Stimulated activated CD8-positive, alpha-beta memory T cell treated with anti-CD3 and anti-CD28 coated beads, Interleukin-15, amount 100 ng/mL, for 48 hours (primary cell): ENCODE data around the gene DLK1.

ENCODE experiments used
- DNase-seq, 2 donors: peaks; one replicate each; pipeline ENCODE4 v3.0.0-alpha.2; 2020; ENCODE audit warnings: low read depth in 2 of 2

DLK1 gene

DNA sequence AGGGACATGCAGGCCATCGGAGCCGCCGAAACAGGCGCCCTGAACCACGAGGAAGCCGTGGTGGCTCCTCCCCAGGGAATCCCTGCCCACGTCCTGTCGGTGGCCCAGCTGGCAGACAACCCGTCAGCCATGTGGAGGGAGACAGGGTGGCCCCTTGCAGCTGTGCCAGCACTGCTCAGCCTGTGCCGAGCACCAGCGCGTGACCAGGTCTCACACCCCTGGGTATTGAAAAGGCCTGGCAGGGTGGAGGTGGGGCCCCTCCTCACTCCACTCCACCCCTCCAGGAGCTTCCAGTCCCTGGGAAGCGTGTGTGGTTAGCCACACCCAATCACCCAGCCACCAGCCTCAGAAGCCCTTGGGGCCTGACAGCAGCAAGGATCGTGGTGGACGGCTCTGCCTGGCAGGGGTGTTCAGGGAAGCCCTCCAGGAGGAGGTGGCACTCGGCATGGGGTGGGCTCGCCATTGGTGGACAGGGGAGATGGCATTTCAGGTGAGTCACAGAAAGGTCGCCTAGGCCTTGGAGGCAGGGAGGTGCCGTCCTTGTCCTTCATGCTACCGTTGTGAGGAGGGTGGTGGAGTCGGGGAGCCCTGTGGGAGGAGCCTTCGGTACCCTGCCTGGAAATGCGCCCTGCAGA is 12.3 kb upstream of the DLK1 start:
- no peak for DNase-seq

DNA sequence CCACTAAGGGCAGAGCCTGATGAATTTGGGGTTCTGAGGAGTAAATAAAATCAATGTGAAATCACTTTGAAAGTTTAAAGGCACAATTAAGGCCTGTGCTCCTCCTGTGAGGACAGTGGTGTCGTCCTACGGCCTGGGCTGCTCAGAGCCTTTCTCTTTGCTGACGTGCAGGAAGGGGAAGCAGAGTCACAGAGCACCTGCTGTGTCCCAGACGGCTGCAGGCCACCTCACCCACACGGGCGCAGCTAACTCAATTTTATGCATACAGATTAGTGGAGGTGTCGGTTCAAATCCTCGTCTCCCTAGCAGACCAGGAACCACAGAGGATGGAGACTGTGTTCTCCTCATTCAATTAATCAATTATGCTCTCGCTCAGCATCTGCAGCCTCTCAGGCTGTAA is 11.4 kb upstream of the DLK1 start:
- no peak for DNase-seq

DNA sequence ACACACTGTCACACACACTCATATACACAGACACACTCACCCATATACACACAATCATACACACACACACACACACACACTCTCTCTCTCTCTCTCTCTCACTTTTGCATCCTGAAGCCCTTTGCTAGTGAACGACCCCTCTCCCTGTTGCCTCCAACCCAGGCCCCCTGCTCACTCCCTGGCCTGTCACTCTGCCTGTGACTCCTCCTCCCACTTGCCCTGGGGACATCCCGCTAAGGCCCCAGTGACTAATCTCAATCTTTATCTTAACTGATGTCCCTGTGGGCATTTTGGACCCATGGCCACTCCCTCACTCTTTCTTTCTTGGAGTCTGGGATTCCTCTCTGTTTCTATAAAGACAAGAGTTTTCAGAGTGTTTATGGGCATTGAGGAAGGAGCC is 10.9 kb upstream of the DLK1 start:
- no peak for DNase-seq

DNA sequence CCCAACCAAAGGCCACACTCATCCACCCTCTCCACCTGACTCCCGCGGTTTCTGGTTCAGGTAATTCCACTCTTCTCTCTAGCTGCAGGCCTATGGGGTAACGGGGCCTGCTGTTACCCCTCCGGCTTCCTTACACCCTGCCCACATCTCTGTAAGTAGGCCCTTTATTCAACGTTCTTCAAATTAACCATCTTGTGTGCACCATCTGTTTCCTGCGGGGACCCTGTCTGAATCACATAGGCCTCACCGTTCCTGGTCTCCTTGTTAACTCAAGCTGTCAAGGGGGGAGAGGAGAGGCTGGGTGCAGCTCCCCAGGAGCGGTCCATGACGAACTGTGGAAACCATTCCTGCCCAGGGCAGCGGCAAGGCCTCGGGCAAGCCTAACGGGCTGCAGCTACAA is 9.3 kb upstream of the DLK1 start:
- no peak for DNase-seq

DNA sequence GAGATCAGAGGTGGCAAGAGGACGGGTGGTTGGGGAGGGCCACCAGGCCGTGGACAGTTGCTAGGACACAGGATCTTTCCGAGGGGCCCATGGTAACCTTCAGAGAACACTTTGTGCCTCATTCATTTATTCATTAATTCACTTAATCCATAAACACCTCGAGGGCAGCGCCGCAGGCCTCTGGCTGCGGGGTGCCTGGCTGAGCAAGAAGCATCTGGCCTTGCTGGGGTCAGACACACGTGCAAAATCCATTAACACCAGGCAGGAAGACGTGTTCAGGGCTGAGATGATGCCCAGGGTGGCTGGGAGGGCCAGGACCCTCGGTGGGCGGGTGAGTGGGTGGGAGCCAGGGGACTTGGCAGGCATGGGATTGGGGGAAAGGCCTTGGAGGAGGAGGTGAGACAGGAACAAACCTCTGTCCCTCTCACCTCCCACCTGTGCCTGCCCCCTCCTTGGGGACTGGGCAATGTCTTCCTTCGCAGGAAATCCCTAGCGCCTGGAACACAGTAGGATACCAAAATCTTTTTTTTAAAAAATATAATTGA is 6.6 kb upstream of the DLK1 start:
- DNase-seq, result no peak

DNA sequence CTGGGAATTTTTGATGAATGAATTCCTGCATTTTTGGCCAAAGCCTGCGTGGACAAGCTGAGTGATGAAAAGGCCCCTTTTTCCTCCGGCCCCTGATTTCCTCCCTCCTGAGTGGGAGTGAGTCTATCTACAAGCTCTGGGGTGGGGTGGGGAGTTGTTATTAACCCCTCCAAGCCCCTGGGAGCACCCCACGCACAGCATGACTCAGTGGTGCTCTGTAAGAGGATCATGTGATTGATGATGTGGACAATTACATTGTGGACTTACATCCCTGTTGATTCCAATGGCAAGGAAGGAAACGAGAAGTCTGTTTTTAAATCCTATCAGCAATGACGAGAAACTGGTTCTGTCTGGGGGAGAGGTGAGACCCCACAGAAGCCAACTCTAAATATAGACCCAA is 5.1 kb upstream of the DLK1 start:
- DNase-seq, result no peak

DNA sequence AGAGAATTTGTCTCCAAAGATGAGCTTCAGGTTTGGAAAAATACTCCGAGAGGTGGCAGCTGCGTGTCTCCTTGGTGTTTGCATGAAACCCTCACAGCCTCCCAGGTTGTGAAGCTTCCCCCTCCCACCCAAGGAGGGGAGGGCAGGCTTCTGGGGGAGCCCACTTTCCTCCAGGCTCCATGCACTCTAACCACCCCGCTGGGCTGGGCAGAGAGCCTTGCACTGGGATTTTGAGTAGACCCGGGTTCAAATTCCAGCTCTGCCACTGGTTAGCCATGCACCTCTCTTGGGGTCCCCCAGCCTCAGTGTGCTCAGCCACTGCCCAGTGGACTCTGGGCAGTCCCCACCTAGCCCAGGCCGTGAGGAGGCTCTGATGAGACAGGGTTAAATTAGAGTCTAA is 4.3 kb upstream of the DLK1 start:
- no peak for DNase-seq

DNA sequence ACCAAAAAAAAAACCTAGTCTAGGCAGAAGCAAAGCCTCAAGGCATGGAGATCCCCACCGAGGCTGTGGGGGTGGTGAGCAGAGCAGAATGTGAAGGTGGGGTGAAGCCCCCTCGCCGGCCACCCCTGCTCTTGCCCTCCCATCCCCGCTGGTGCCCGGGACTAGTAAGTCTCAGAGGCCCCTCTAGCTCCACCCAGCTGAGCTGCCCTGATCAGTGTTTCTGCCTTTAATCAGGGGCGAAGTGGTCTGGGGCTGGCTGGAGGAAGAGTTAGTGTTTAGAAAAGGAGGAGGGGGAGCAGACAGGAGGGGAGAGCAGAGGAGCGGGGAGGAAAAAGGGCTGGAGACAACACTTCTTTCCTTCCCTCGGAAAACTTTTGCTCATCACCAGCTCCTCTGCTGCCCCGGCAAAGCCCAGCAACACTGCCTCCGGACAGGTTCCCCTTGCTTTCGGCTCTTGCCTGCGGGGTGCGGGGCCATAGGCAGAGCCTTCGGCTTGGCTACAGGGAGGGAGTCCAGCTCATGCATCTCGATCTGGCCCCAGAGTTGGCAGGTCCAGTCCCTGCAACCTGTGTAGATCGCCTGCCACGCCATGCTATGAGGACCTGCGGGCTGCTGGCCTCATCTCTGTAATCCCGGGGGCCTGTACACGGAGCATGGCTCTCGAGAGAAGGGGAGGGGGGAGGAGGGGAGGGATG is 3.4 kb upstream of the DLK1 start:
- no peak for DNase-seq

DNA sequence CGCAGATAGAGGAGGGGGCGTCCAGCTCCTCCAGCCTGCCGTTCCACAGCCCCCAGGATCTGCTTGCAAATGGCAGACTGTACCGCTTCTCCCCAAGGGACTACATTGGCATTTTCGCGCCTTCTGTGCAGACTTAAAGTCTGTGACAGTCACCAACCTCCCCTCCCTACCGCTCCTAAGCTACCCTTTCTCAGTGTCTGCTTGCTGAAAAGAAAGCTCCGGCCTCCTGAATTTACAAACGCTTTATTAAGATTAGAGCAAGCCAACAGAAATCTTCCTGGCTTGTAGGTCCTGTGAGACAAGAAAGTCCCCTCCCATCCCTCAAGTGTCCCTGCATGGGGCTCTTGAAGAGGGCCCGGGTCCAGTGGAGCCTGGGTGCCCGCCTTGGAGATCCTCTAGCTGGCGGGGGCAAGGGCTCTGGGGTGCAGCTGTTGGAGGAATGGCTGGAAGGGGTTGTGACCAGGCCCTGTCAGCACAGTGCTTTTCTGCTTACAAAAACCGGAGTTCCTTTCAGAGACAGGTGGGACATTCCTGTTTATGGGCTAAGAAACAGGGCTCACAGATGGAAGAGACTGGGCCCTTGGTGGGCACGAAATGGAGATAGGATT is 2.8 kb upstream of the DLK1 start:
- DNase-seq, result no peak

DNA sequence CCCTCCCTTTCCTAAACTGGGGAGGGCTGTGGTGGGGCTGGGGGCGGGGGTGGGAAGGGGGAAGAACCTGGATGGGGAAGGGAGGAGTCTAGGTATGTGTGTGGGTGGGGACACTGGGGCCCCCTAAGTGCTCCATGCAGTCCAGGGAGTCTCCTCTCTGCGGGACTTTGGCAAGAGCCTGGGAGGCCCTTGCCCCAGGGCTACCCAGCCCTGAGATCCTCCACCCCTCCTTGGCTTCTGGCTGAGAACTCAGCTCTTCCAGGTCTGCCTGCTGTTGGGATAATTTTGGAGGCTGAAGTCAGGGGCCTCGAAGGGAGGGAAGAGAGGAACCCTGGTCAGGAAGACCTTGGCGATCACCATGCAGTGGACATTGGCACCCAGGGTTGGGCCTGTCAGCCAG is 2.2 kb upstream of the DLK1 start:
- DNase-seq, result no peak

DNA sequence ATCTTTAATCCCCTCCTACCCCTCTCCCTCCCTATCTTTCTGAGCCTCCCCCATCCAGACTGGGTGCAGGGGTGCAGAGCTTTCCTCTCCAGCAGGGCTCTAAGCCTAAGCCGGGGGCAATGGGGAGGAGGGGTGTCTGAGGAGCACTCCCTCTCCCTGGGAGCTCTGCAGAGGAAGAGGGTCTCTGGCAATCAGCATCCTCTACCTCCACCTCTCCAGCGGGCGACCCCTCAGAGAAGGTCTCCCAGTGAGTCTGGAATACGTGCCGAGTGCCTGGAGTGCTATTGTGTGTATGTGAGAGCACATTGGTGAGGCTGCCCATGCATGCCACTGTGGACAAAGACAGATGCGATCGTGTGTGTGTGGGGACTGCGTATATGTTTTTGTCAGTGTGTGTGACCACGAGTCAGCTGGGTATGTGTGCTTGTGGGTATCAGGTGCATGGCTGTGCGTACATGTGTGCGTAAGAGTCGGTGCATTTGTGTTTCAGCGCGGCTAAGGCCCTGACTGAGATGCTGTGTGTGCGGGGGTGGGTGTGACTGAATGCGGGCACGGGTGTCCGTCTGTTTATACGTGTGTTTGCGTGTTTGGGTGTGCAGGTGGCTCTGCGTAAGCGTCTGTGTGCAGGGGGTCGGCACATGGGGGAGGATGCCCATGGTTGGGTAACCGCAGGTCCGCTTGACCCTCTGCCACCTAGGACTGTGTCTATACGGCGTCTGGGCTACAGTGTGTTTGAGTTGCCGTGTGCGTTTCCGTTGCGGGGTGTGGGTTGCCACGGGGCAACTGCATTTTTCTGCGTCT is 905 bp upstream of the DLK1 start:
- DNase-seq, result no peak

DNA sequence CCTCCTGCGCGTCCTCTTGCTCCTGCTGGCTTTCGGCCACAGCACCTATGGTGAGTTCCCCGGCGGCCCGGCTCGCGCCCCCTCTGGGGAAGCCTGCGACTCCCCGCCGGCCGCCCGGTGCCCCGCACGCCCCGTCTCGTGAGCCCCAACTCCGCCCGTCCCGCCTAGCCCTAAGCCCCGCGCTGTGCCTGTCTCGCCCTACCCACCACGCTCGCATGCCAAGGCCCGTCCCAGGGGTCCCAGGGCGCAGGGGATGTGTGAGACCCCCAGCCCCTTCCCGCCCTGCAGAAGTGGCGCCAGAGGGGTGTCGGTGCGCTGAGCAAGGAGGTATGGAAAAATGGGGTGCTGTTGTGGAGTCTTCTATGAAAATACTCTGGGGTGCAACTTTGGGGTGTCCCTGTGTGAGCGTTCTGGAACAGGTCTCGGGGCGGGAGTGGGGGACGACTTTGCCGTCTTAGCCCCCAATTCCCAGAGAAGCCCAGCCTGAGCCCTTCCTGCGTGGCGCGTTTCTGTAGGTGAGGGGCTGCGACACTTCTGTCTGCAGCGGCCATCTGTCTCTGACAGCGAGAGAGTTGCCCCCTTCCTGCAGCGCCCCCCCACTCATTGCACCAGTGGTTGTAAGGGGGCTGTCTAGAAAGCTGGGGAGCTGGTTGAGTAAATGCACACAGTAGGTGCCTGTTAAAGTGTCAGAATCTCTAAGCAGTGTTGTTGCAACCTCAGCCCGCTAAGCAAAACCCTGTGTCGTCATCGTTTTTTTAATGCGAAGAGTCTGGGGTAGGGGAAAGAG is 587 bp downstream of the DLK1 start:
- DNase-seq, result no peak

DNA sequence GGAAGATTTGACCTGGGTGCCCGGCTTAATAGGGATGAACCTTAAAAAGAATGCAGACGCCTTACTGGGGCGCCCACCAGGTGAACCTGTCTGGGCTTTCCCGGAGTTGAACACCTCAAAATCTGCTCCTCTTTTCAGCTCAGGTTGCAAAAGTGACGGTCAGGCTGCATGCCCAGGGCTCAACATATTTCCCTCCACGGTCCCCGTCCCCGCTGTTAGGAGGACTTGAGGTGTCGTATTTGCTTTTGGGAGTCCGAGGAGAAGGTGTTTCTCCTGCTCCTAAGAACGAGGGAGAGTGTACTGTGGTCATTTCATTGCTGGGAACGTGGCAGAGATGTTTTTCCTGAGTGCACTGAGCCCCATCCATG is 1.2 kb downstream of the DLK1 start:
- no peak for DNase-seq

DNA sequence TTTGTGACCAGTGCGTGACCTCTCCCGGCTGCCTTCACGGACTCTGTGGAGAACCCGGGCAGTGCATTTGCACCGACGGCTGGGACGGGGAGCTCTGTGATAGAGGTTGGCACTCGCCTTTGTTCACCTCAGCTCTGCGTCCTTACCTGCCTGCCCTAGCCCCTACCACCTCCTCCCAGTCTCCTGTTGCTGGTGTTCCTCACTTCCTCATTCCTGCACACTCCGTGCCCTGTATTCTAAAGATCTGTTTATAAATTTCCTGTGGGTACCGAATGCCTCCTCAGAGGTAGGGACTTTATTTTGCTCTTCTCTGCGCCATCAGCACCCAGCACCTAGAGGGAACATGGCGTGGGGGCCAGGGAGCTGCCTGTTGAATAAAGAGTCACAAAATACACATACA is 2.3 kb downstream of the DLK1 start:
- DNase-seq, result no peak

DNA sequence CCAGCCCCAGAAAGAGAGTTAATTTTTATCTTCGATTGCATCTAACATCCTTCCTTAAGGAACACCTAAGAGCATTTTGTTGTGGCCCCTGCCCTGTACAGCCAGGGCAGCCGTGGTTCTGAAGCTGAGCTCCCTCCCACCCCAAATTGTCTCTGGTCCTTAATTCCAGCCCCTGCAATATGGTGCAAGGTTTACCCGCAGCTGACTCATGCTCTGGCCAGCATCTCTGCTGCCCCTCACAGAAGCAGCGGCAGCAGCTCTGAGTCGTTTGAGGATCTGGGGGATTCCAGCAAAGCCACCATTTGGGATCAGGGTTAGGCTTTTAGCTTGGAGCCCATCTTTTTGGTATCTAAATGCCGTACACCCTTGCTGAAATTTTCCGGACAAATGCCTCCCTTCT is 3.3 kb downstream of the DLK1 start:
- no peak for DNase-seq

DNA sequence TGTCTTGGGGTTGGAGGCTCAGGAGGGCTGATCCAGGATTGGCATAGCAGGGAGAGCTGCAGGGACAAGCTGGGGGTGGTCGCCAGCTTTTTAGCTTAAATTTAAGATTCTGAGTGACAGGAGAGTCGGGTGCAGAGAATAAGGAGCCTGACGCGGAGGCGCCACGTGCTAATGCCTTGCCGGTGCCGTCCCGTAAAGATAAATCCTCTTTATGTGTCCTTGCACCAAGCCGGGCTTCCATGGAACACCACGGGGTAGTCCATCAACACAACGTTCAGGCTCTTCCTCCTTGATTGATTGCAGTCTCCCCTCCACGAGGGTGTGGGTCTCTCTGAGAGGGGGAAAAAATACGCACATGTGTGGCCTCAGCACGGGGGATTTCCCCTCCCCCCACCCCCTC is 3.9 kb downstream of the DLK1 start:
- no peak for DNase-seq

DNA sequence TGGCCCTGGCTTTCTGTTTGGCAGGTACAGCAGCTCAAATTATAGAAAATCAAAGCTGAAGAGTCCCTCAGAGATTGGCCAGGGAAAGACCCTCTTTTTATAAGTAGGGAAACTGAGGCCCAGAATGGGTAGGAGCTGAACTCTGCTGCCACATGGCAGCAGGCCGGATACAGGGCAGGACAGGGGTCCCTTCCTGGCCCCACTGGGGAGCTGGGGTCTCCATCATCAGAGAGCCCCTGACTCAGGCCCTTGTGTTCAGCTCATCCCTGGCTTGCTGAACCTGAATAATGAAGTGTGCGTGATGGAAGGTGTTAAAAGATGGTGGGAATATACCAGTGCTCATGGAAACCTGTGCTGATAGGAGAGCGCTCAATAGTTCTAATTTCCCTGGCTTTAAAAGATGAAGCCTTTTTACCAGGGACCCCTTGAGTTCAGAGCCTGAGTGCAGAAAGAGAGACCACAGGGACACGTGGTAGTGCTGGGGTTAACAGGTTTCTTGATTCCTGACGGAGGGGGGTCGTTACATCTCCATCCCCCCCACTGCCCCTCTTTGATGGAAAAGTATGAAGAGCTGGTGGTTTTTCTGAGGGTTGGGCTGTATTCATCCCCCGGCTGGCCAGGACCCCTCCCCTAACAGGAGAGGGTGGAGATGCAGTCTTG is 4.4 kb downstream of the DLK1 start:
- no peak for DNase-seq

DNA sequence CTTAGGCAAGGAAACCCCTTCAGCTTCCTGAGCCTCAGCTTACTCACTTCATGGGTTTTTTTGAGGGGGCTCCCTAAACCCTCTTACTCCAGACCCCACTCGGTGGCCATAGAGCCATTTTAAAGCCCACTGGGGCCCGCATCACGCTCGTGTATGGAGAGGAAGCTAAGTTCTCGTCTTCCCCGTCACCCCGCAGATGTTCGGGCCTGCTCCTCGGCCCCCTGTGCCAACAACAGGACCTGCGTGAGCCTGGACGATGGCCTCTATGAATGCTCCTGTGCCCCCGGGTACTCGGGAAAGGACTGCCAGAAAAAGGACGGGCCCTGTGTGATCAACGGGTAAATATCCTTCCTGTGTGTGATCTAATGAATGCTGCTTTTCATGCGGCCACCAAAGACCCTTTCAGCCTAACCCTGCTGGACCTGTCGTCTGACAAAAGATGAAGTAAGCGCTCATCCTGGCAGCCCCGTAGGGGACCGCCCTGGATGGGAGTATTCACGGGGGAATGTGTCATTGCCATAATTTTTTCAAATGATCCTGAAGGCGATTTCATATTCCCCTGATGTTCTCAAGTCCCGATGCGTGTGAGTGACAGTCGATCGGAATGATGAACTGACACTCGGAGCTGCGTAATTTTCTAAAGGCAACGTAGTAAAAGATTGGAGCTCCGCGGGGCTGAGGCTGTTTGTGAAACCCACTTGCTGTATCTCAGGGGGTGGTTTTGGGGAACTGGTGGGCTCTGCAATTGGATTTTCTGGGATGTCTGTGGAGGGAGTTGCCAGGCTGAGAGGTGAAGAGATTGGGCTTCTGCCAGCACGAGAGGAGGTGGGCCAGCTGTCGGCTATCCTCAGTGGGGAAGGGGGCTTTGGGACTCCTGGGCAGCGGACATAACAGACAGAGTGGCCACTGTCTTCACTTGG is 5.4 kb downstream of the DLK1 start:
- no peak for DNase-seq

DNA sequence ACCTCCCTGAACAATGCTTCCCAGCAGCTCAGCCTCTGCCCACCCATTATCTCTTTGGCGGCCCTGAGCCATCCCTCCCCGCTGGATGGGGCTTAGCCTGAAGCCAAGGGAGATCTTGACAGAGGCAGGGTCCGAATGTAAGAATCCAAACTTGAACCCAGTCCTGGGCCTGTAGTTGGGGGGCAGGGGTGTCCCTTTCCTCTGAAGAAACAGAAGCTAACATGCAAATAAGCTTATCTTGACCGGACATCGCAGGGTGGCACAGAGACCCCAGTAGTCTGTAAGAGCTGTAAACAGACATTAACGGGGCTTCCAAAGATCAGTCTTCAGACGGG is 6.0 kb downstream of the DLK1 start:
- no peak for DNase-seq

DNA sequence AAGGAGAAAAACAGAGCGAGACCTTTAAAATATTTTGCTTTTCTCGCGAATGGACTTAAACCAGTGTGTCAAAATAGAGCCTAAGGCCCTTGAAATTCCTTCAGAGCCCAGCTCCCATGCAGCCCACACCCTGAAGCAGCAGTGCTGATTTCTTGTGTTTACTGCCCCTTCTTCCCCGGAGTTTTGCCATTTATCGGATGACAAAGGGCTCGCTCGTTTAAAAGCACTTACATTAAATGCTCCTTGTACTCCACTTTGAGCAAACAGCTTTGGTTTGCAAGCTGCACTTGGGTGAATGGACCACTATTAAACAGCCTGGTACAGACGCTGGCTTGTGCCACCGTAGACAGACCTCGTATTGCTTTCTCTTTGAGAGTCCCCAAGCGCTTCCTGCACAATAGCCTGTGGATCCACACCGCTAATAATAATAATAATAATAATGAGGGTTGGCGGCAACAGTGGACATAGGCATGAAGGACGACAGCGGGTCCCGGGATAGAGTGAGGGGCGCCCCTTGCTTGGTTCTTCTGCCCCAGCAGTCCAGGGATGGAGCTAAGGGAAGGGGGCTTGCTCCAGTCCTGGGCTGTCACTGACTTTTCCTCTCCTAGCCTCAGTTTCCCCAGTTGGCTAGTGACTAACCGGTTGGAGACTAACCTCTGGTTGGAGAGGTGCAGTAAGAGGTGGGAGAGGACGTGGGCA is 6.6 kb downstream of the DLK1 start:
- DNase-seq, result no peak
